ENCODE results near the gene TFG.

TFG gene

GRCh38 chr3:100759950-100760349 is 50.7 kb downstream of the TFG start:
- DNase-seq, result no peak

- DNase-seq, result no peak
These were observed 51.1 kb downstream of the TFG start for GRCh38 chr3:100760377-100760776.

- no peak for DNase-seq
These were observed 52.1 kb downstream of the TFG start for GRCh38 chr3:100761211-100761942.

GRCh38 chr3:100761951-100762350 is 52.7 kb downstream of the TFG start:
- no peak for DNase-seq

- DNase-seq, result no peak
These were observed 56.2 kb downstream of the TFG start for GRCh38 chr3:100765437-100765975.

GRCh38 chr3:100766069-100766468 is 56.8 kb downstream of the TFG start:
- DNase-seq, result no peak

GRCh38 chr3:100769693-100770092 is 60.4 kb downstream of the TFG start:
- no peak for DNase-seq

GRCh38 chr3:100775226-100775625 is 65.9 kb downstream of the TFG start:
- DNase-seq, result no peak

- no peak for DNase-seq
These were observed 66.4 kb downstream of the TFG start for GRCh38 chr3:100775669-100776068.

GRCh38 chr3:100776097-100776729 is 66.9 kb downstream of the TFG start:
- DNase-seq, result no peak

- no peak for DNase-seq
These were observed 67.5 kb downstream of the TFG start for GRCh38 chr3:100776746-100777145.

- no peak for DNase-seq
These were observed 68.0 kb downstream of the TFG start for GRCh38 chr3:100777271-100777670.

- no peak for DNase-seq
These were observed 70.2 kb downstream of the TFG start for GRCh38 chr3:100779480-100779879.

GRCh38 chr3:100780071-100780622 is 70.9 kb downstream of the TFG start:
- no peak for DNase-seq

GRCh38 chr3:100781301-100781700 is 72.0 kb downstream of the TFG start:
- no peak for DNase-seq

- no peak for DNase-seq
These were observed 73.1 kb downstream of the TFG start for GRCh38 chr3:100782348-100782747.

- DNase-seq, result no peak
These were observed 73.6 kb downstream of the TFG start for GRCh38 chr3:100782906-100783305.

- DNase-seq, result no peak
These were observed 74.3 kb downstream of the TFG start for GRCh38 chr3:100783619-100784018.

GRCh38 chr3:100789579-100789978 is 80.3 kb downstream of the TFG start:
- no peak for DNase-seq

GRCh38 chr3:100796556-100796955 is 87.3 kb downstream of the TFG start:
- DNase-seq, result no peak

GRCh38 chr3:100798012-100798411 is 88.7 kb downstream of the TFG start:
- DNase-seq, result no peak
